Measurements from ENCODE around the gene RIOK3.

The RIOK3 gene

DNA sequence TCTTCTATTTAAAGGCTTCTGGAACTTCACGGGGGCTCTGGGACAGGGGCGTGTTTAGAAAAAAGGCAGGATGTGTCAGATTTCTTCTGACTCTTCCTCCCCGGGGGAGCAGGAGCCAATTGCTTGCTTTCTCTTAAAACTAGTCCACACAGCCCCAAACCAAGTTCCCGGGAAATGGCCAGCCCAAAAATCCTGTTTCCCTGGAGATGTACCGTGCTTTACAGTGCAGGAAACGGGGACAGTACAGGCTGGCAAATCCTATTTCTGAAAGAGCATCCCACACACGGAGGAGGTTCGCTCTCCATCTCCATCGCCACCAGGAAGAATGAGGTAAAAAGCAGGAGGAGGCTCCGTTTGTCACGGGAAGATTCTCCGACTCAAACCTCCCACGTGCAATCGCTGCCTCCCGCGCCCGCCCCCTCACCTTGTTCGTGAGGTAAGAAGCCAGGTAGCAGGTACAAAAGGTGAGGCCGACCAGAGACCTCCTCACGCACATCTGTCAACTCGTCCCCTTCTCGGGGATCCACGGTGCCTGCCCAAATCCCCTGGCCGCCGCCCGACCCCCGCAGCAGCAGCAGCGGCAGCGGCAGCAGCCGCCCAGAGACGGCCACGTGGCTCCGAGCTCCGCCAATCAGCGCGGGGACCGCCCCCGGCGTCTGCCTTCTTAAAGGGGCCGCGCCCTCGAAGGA is 15.6 kb upstream of the RIOK3 start:
- DNase-seq (ENCODE audit: low read depth), result peak; percentile 11
- TF ChIP-seq, protein P1, sequence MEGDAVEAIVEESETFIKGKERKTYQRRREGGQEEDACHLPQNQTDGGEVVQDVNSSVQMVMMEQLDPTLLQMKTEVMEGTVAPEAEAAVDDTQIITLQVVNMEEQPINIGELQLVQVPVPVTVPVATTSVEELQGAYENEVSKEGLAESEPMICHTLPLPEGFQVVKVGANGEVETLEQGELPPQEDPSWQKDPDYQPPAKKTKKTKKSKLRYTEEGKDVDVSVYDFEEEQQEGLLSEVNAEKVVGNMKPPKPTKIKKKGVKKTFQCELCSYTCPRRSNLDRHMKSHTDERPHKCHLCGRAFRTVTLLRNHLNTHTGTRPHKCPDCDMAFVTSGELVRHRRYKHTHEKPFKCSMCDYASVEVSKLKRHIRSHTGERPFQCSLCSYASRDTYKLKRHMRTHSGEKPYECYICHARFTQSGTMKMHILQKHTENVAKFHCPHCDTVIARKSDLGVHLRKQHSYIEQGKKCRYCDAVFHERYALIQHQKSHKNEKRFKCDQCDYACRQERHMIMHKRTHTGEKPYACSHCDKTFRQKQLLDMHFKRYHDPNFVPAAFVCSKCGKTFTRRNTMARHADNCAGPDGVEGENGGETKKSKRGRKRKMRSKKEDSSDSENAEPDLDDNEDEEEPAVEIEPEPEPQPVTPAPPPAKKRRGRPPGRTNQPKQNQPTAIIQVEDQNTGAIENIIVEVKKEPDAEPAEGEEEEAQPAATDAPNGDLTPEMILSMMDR (IDR thresholded peaks at IDR 0.05; ENCODE audit: control insufficient read depth, insufficient read depth, low read depth, low read length, missing control alignments), result no peak
- H3K4me3 ChIP-seq (ENCODE audit: control insufficient read depth, low read depth, low read length), result peak overlapping the region; percentile 99

DNA sequence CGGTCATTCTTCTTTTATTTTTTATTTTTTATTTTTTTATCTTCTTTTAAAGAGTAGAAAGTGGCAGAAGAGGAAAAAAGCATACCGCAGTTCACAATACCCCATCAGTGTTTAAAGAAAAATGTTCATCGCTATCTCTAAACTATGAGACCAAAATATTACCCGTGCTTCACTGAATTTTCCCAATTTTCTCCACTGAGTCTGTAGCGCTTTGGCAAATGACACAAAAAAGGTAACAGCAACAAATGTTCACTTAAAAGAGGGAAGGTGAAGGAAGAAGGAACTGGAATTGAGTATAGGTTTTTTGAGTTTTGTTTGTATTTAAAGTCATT is 15.1 kb upstream of the RIOK3 start:
- no peak for DNase-seq (ENCODE audit: low read depth)
- peak overlapping the region; percentile 99 for H3K4me3 ChIP-seq (ENCODE audit: control insufficient read depth, low read depth, low read length)
- TF ChIP-seq, protein P1 (IDR thresholded peaks at IDR 0.05; ENCODE audit: control insufficient read depth, insufficient read depth, low read depth, low read length, missing control alignments), result no peak

DNA sequence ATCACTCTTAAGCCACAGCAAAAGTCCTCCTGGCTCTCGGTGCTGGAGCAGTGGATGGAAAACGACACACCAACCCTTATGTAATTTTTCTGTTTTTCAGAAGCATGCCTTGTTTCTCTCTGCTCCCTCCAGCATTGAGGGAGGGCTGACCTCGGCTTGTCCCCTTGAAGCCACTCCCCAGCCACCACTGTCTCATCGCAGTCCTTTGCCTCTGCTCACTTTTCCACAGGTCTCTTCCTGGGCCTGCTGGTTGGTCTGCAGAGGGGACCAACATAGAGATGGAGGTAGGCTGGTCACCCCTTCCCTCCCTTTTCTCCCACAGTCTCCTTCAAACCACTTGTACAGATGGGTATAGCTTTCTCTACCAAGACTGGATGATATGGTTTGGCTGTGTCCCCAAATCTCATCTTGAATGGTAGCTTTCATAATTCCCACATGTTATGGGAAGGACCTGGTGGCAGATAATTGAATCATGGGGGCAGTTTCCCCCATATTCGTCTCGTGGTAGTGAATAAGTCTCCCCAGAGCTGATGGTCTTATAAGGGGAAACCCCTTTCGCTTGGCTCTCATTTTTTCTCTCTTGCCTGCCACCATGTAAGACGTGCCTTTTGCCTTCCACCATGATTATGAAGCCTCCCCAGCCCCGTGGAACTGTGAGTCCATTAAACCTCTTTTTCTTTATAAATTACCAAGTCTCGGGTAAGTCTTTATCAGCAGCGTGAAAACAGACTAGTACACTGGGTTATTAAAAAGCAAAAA is 14.3 kb upstream of the RIOK3 start:
- DNase-seq (ENCODE audit: low read depth), result no peak
- no peak overlapping the region for H3K4me3 ChIP-seq (ENCODE audit: control insufficient read depth, low read depth, low read length)
- TF ChIP-seq, protein P1 (IDR thresholded peaks at IDR 0.05; ENCODE audit: control insufficient read depth, insufficient read depth, low read depth, low read length, missing control alignments), result no peak

DNA sequence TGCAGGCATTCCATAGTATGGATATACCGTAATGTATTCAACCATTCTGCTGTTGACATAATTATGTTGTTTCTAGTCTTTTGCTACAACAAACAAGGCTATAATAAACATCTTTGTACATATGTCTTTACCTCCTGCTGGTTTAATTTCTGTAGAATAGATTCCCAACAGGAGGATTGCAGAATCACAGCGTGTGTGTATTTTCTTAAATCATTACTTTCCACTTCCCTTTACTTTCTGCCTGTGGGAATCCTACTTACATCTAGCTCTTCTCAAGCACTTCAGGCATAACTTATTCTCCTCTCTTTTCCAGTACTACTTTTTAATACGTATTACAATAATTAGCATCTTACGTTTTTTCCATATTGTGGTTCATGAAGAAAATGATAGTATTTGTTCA is 13.0 kb upstream of the RIOK3 start:
- TF ChIP-seq, protein P1 (IDR thresholded peaks at IDR 0.05; ENCODE audit: control insufficient read depth, insufficient read depth, low read depth, low read length, missing control alignments), result no peak
- H3K4me3 ChIP-seq (ENCODE audit: control insufficient read depth, low read depth, low read length), result no peak overlapping the region
- no peak for DNase-seq (ENCODE audit: low read depth)

DNA sequence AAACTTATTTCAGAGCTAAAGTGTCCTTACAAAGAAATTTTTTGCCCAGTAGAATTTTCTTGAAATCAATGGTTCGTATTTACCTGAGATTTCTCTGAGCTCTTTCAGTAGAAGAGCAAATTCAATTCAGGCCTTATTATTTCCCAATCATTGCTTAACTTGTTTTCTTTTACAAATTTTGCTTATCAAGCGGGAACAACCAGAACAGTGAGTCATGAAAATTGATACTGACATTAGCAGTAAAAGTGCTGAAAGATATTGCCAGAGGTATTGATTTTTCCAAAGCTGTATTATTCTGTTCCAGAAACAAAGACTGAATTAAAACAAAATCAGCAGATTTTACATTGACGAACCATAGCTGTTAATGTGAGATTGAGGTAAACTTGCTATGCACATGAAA is 10.1 kb upstream of the RIOK3 start:
- H3K4me3 ChIP-seq (ENCODE audit: control insufficient read depth, low read depth, low read length), result no peak overlapping the region
- TF ChIP-seq, protein P1 (IDR thresholded peaks at IDR 0.05; ENCODE audit: control insufficient read depth, insufficient read depth, low read depth, low read length, missing control alignments), result no peak
- DNase-seq (ENCODE audit: low read depth), result no peak

DNA sequence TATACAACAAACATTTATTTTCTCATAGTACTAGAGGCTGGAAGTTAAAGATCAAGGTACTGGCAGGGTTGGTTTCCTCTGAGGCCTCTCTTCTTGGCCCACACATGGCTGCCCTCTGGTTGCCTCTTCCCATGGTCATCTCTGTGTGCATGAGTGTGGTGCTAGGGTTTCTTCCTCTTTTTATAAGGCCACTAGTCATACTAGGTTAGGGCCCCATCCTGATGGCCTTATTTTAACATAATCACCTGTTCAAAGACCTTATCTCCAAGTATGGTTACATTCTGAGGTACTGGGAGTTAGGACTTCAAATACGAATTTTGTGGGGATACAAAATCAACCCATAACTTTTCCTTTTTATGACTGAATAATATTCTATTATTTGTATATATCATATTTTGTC is 4.8 kb upstream of the RIOK3 start:
- TF ChIP-seq, protein P1 (IDR thresholded peaks at IDR 0.05; ENCODE audit: control insufficient read depth, insufficient read depth, low read depth, low read length, missing control alignments), result no peak
- DNase-seq (ENCODE audit: low read depth), result no peak

More for the DNA sequence above, 4.8 kb upstream of the RIOK3 start:
- H3K4me3 ChIP-seq (ENCODE audit: control insufficient read depth, low read depth, low read length), result no peak overlapping the region

Measured in AG09309 (cell line).